NCI-H345 (cell line): ENCODE results near the gene LEF1.
A peak's percentile ranks its signal among the peaks of the same experiment; 100 is the strongest.

Experiments
- DNase-seq: peaks from one replicate; lab custom pipeline; 2025; lab: John Stamatoyannopoulos, UW

LEF1 gene

GRCh38 chr4:108148316-108148715 lies 20.4 kb downstream of the LEF1 start:
- DNase-seq: no peak

GRCh38 chr4:108146819-108147218 lies 21.9 kb downstream of the LEF1 start:
- DNase-seq: no peak

GRCh38 chr4:108146336-108146735 lies 22.4 kb downstream of the LEF1 start:
- DNase-seq: no peak

GRCh38 chr4:108144451-108144850 lies 24.3 kb downstream of the LEF1 start:
- DNase-seq: no peak

GRCh38 chr4:108143515-108143914 lies 25.2 kb downstream of the LEF1 start:
- no peak for DNase-seq

- DNase-seq: no peak
These were observed 25.9 kb downstream of the LEF1 start for GRCh38 chr4:108142870-108143269.

GRCh38 chr4:108141213-108141950 lies 27.4 kb downstream of the LEF1 start:
- DNase-seq: no peak

GRCh38 chr4:108140328-108140727 lies 28.4 kb downstream of the LEF1 start:
- DNase-seq: no peak

GRCh38 chr4:108139089-108139488 lies 29.6 kb downstream of the LEF1 start:
- DNase-seq: no peak

- peak; percentile 72 for DNase-seq
These were observed 33.1 kb downstream of the LEF1 start for GRCh38 chr4:108135549-108136209.

- no peak for DNase-seq
These were observed 37.8 kb downstream of the LEF1 start for GRCh38 chr4:108130955-108131354.

- DNase-seq: no peak
These were observed 39.5 kb downstream of the LEF1 start for GRCh38 chr4:108129196-108129595.

- no peak for DNase-seq
These were observed 41.9 kb downstream of the LEF1 start for GRCh38 chr4:108126806-108127205.

- no peak for DNase-seq
These were observed 47.9 kb downstream of the LEF1 start for GRCh38 chr4:108120789-108121188.

GRCh38 chr4:108119199-108119800 lies 49.4 kb downstream of the LEF1 start:
- DNase-seq: no peak

GRCh38 chr4:108118505-108118904 lies 50.2 kb downstream of the LEF1 start:
- peak; percentile 36 for DNase-seq

GRCh38 chr4:108117418-108118182 lies 51.1 kb downstream of the LEF1 start:
- no peak for DNase-seq

GRCh38 chr4:108116423-108117168 lies 52.1 kb downstream of the LEF1 start:
- DNase-seq: no peak

GRCh38 chr4:108115168-108115526 lies 53.6 kb downstream of the LEF1 start:
- no peak for DNase-seq

GRCh38 chr4:108114503-108114902 lies 54.2 kb downstream of the LEF1 start:
- no peak for DNase-seq

GRCh38 chr4:108113229-108113628 lies 55.5 kb downstream of the LEF1 start:
- DNase-seq: no peak

- DNase-seq: no peak
These were observed 57.0 kb downstream of the LEF1 start for GRCh38 chr4:108111781-108112180.
